Measurements from ENCODE around the gene LITAFD.
A peak's percentile ranks its signal among the peaks of the same experiment; 100 is the strongest.

DNA sequence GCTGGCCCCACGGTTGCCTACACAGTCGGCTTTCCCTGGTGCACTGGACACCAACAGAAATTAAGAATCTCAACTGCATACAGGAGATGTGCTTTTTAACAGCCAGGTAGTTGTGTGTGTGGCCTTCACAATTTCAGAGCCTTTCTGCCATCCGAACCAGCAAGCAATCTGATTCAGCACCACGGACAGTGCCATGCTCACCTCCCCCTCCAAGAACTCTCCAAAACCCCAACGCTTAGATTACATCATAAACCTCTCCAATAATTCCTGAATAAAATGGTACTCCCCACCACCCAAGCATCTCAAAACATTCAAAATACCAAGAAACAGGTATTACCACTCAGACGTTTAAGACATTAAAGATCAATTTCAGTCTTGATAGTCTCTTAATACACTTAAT is 49.7 kb downstream of the LITAFD start:
- TF ChIP-seq, protein P1, sequence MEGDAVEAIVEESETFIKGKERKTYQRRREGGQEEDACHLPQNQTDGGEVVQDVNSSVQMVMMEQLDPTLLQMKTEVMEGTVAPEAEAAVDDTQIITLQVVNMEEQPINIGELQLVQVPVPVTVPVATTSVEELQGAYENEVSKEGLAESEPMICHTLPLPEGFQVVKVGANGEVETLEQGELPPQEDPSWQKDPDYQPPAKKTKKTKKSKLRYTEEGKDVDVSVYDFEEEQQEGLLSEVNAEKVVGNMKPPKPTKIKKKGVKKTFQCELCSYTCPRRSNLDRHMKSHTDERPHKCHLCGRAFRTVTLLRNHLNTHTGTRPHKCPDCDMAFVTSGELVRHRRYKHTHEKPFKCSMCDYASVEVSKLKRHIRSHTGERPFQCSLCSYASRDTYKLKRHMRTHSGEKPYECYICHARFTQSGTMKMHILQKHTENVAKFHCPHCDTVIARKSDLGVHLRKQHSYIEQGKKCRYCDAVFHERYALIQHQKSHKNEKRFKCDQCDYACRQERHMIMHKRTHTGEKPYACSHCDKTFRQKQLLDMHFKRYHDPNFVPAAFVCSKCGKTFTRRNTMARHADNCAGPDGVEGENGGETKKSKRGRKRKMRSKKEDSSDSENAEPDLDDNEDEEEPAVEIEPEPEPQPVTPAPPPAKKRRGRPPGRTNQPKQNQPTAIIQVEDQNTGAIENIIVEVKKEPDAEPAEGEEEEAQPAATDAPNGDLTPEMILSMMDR (conservative IDR thresholded peaks at IDR 0.05; ENCODE audit: low read depth, low read length) = no peak
- peak; percentile 37; the same call in 1 of the 2 replicates for TF ChIP-seq CEBPB (IDR thresholded peaks at IDR 0.05; ENCODE audit: low read depth, low read length)
- TF ChIP-seq POLR2A (IDR thresholded peaks at IDR 0.05; ENCODE audit: low read depth, low read length) = no peak
- no peak for TF ChIP-seq MAZ (IDR thresholded peaks at IDR 0.05; ENCODE audit: borderline replicate concordance, low read depth, low read length)
- TF ChIP-seq RCOR1 (IDR thresholded peaks at IDR 0.05; ENCODE audit: insufficient replicate concordance, low read length) = peak; percentile 56
- TF ChIP-seq NFE2L2 (IDR thresholded peaks at IDR 0.05; ENCODE audit: low read depth, low read length) = no peak
- no peak for TF ChIP-seq RAD21 (IDR thresholded peaks at IDR 0.05; ENCODE audit: low read length)
- no peak for TF ChIP-seq FOS (IDR thresholded peaks at IDR 0.05; ENCODE audit: low read depth, low read length)
